K562 (cell line): Measurements from ENCODE around the gene GPN1. TPM values are rescaled to one million over a fixed set of nuclear protein-coding genes. Genes with fewer than 3 reads are reported as not detected.
"Not testable (repeated sequence)": the region's sequence is repeated elsewhere in the genome, so short reads cannot be mapped to it uniquely, and the experiment has no call there.

ENCODE experiments used
- ATAC-seq: fragments of 200-7000 bp; cut with Tn5 transposase; 3 replicates; pipeline ENCODE4 v1.9.1; 2020; ENCODE audit warnings: moderate library complexity
- BruUV-seq: library from RNA; stranded (reverse); fragments of 400-500 nt; replicated peaks from 2 replicates; lab custom pipeline; 2021; lab: Mats Ljungman, UMichigan
- CTCF ChIA-PET: fragments of 300-600 bp; formaldehyde crosslinking; extraction: SDS; loops from one replicate; lab custom pipeline; 2021; ENCODE audit warnings: low intra/inter-chr PET ratio; lab: Yijun Ruan, JAX
- POLR2A ChIA-PET: fragments of 300-600, 350-650 bp; sonication (Branson Sonifier 250); formaldehyde crosslinking; extraction: SDS; loops from one replicate; lab custom pipeline; 2021; ENCODE audit warnings: antibody characterized with exemption, inconsistent platforms; lab: Yijun Ruan, JAX
- DNase-seq, 4 experiments: peaks; one replicate each; pipeline versions ENCODE4 v3.0.0 to v3.0.0-alpha.2; 2011 to 2018; ENCODE audit warnings: low spot score in 3 of 4, mixed read lengths in 3 of 4; ENCODE audit errors: extremely low read depth in 1 of 4
- FAIRE-seq: peaks from 2 replicates; lab custom pipeline; 2011; peaks lifted over from hg19 to GRCh38; lab: Jason Lieb, UNC
- H2AFZ ChIP-seq: 2 replicates; pipeline ENCODE4 v1.6.0; 2011; ENCODE audit warnings: low read depth, low read length, control low read depth, inconsistent platforms
- H3K27ac ChIP-seq: fragments of 200-600 bp; 3 replicates; pipeline ENCODE4 v1.8.0; 2011; ENCODE audit warnings: low read depth, mild to moderate bottlenecking, control low read depth, inconsistent platforms, low read length, moderate library complexity, mixed read lengths; ENCODE audit errors: extremely low read depth
- H3K27me3 ChIP-seq, 2 experiments: fragments of 300-600 bp in 1 of 2; 2 replicates in 1 of 2; 3 replicates in 1 of 2; pipeline versions ENCODE4 v1.6.0 to v1.8.0; 2011; ENCODE audit warnings: inconsistent platforms in 2 of 2, low read length in 2 of 2, mild to moderate bottlenecking in 1 of 2, mixed read lengths in 1 of 2, moderate library complexity in 1 of 2; ENCODE audit not compliant: control insufficient read depth in 2 of 2, insufficient read depth in 2 of 2
- H3K36me3 ChIP-seq: fragments of 300-600 bp; 3 replicates; pipeline ENCODE4 v1.8.0; 2011; ENCODE audit warnings: mild to moderate bottlenecking, low read length, inconsistent platforms; ENCODE audit not compliant: control insufficient read depth, insufficient read depth
- H3K4me1 ChIP-seq, 2 experiments: fragments of 200-600 bp in 1 of 2; replicated peaks in 1 of 2; 2 replicates in 1 of 2; 3 replicates in 1 of 2; pipeline versions ENCODE4 v1.5.1 to v1.8.0; 2011; ENCODE audit warnings: inconsistent platforms in 2 of 2, low read length in 2 of 2, mild to moderate bottlenecking in 1 of 2, mixed read lengths in 1 of 2, moderate library complexity in 1 of 2; ENCODE audit not compliant: control insufficient read depth in 2 of 2, insufficient read depth in 2 of 2
- H3K4me2 ChIP-seq: 2 replicates; pipeline ENCODE4 v1.6.1; 2011; ENCODE audit warnings: low read length, control low read depth, inconsistent platforms, mixed read lengths; ENCODE audit not compliant: insufficient read depth
- H3K4me3 ChIP-seq: fragments of 200-600 bp; sonication (generic), shearing (Covaris generic); 2 replicates; pipeline ENCODE4 v1.5.1; 2016; ENCODE audit warnings: control low read depth, inconsistent platforms
- H3K79me2 ChIP-seq: fragments of 200-600 bp; 3 replicates; pipeline ENCODE4 v1.8.0; 2011; ENCODE audit warnings: low read length, inconsistent platforms; ENCODE audit not compliant: control insufficient read depth, insufficient read depth
- H3K9ac ChIP-seq, 2 experiments: 2 replicates each; pipeline versions ENCODE4 v1.6.0 to v1.6.1; 2011; ENCODE audit warnings: low read depth in 2 of 2, low read length in 2 of 2, control low read depth in 1 of 2, inconsistent platforms in 1 of 2, mild to moderate bottlenecking in 1 of 2, mixed read lengths in 1 of 2; ENCODE audit not compliant: insufficient read depth in 1 of 2
- H3K9me1 ChIP-seq: one replicate; pipeline ENCODE4 v1.6.0; 2011; ENCODE audit warnings: inconsistent platforms, mild to moderate bottlenecking, low read length, moderate library complexity; ENCODE audit not compliant: control insufficient read depth, insufficient read depth
- H3K9me3 ChIP-seq: replicated peaks from 2 replicates; pipeline ENCODE4 v1.5.1; 2011; ENCODE audit warnings: low read depth, low read length, inconsistent platforms; ENCODE audit not compliant: control insufficient read depth, insufficient read depth
- H4K20me1 ChIP-seq: replicated peaks from 2 replicates; pipeline ENCODE4 v1.6.1; 2011; ENCODE audit warnings: low read length, inconsistent platforms, mixed read lengths; ENCODE audit not compliant: control insufficient read depth, insufficient read depth
- POLR2G ChIP-seq: fragments of 200-400 bp; formaldehyde crosslinking; IDR thresholded peaks from 2 replicates; pipeline ENCODE4 v1.6.1; 2017; ENCODE audit warnings: low read depth, mild to moderate bottlenecking, antibody characterized with exemption, low read length, moderate library complexity
- RBFOX2 ChIP-seq: fragments of 200-400 bp; formaldehyde crosslinking; IDR thresholded peaks from 2 replicates; pipeline ENCODE4 v1.6.1; 2017; ENCODE audit warnings: low read depth, mild to moderate bottlenecking, low read length, moderate library complexity
- ZBTB33 ChIP-seq: sonication (generic); formaldehyde crosslinking; IDR thresholded peaks from 2 replicates; pipeline ENCODE4 v1.8.1; 2023; ENCODE audit warnings: mild to moderate bottlenecking, missing genetic modification reagents
- WGBS: fragments of 100-300 bp; shearing (Covaris generic); methylation state at CpG from one replicate; pipeline ENCODE4 v1.1.6; 2016; ENCODE audit warnings: low coverage, mixed read lengths; ENCODE audit not compliant: insufficient coverage; ENCODE audit errors: missing lambda C conversion rate; 5-methylcytosine and 5-hydroxymethylcytosine counted together
- in situ Hi-C: fragments of 300-500 bp; cut with MboI; formaldehyde crosslinking; loops from 4 replicates; pipeline ENCODE4 v1.15.0; 2018; ENCODE audit warnings: inconsistent platforms, mixed read lengths
- intact Hi-C: fragments of 100-400 bp; cut with micrococcal nuclease; formaldehyde crosslinking; loops from 2 replicates; pipeline ENCODE4 v1.14.2; 2022
- polyA plus RNA-seq, 8 experiments: library from polyadenylated mRNA; depleted of rRNA in 4 of 8; stranded (reverse) in 5 of 8; unstranded in 3 of 8; fragments of >200 nt; fragmentation: Nextera tagmentation in 2 of 8; fragmentation: Illumina TruSeq in 1 of 8; extraction: Ambion mirVana in 2 of 8; extraction: Trizol in 1 of 8; gene quantifications; 2 replicates each; pipeline versions ENCODE4 v1.2.1 to v1.2.3, GENCODE V29; 2011 to 2014; ENCODE audit warnings: inconsistent platforms in 1 of 8, missing spikeins in 1 of 8
- total RNA-seq, 7 experiments: library from RNA; depleted of rRNA in 6 of 7; stranded (reverse); fragments of >200 nt in 6 of 7; fragmentation: Illumina TruSeq in 2 of 7; extraction: Trizol in 2 of 7; gene quantifications; 2 replicates each; pipeline versions ENCODE4 v1.2.1 to v1.2.3, GENCODE V29; 2011 to 2021; ENCODE audit warnings: low replicate concordance in 1 of 7

GPN1 gene
- total and polyA plus RNA-seq, 9 of the 15 experiments (the other 6 are each of a cell fraction or from before 2014, with no cell fraction given) = 23.4 to 171 (median 48.2) TPM

GRCh38 chr2:27594020-27594703 lies 34.7 kb upstream of the GPN1 start:
- DNase-seq, H3K4me3 ChIP-seq, POLR2A ChIA-PET, H3K9me1 ChIP-seq, H4K20me1 ChIP-seq, H3K4me1 ChIP-seq, ATAC-seq, H3K4me2 ChIP-seq, H3K27me3 ChIP-seq, FAIRE-seq, CTCF ChIA-PET, H3K9ac ChIP-seq, in situ Hi-C loops, intact Hi-C loops, H3K9me3 ChIP-seq, BruUV-seq, H3K27ac ChIP-seq, H2AFZ ChIP-seq: not testable (repeated sequence)
- WGBS = 98% methylated on average over 14 of the region's 45 CpGs
- TF ChIP-seq POLR2G = peak; percentile 41; the same call in 1 of the 2 replicates
- TF ChIP-seq RBFOX2 = peak; percentile 28; the same call in 1 of the 2 replicates
- TF ChIP-seq ZBTB33 (CRISPR knock-in tag) = peak; percentile 91
- Histone ChIP-seq H3K36me3 (peaks cover 28% of the 10 kb centered on the region), H3K79me2 (peaks cover 92% of the 10 kb centered on the region)
